HEK293T (cell line): ENCODE results near the gene DPY19L3.

Experiments
- BHLHE40 ChIP-seq: fragments of 450-650 bp; IDR thresholded peaks from 2 replicates; pipeline ENCODE4 v1.6.1; 2016; ENCODE audit warnings: mild to moderate bottlenecking, moderate library complexity, borderline replicate concordance
- CTBP1 ChIP-seq: fragments of 450-650 bp; IDR thresholded peaks from 2 replicates; pipeline ENCODE4 v1.6.1; 2016; ENCODE audit warnings: borderline replicate concordance
- SP1 ChIP-seq: fragments of 450-650 bp; IDR thresholded peaks from 2 replicates; pipeline ENCODE4 v1.6.1; 2017

DNA sequence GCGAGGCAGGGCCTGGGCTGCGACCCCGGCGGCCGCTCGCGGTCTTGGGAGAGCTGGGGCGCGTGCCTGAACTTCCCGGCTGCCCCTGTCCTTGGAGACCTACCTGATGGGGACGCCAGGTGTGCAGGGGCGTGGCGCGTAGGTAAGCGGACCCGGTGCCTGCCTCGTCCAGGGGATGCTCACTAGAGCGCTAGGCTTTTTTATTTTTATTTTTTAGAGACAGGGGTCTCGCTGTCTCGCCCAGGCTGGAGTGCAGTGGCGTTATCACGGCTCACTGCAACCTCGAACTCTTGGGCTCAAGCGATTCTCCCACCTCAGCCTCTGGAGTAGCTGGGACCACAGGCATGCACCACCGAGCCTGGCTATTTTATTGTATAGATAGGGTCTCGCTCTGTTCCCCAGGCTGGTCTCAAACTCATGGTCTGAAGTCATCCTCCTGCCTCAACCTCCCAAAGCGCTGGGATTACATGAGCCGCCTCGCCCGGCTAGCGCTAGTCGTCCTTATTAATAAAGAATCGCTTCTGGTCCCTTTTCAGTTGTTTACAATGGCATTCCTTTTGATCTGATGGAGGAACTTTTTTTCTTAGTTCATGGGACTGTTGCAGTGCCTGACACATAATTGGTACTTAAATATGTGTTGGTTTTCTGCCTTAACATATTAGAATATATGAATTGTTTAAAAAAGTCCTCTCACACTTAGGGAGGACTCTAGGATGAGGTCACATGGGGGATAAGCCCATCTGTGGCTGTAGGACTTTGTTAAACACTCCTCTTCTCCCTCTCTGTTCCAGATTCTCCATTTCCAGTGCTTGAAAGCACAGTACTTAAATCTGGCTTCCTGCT lies 812 bp downstream of the DPY19L3 start:
- TF ChIP-seq SP1 (no peak), CTBP1 (no peak), BHLHE40 (no peak)
